Occipital lobe (tissue), 2 donors: ENCODE measurements around the gene GLRA3. TPM values are rescaled to one million over a fixed set of nuclear protein-coding genes. Genes with fewer than 3 reads are reported as not detected.
"Not testable (repeated sequence)": the region's sequence is repeated elsewhere in the genome, so short reads cannot be mapped to it uniquely, and the experiment has no call there.

ENCODE experiments used
- DNase-seq: peaks from one replicate; lab custom pipeline; 2025; lab: John Stamatoyannopoulos, UW
- total RNA-seq: library from RNA; depleted of rRNA; stranded (reverse); fragments of >200 nt; gene quantifications from one replicate; pipeline ENCODE4 v1.2.3, GENCODE V29; 2014

GLRA3 gene
- total RNA-seq, 1 donor from 2014 or later, result 5.0 TPM

DNA sequence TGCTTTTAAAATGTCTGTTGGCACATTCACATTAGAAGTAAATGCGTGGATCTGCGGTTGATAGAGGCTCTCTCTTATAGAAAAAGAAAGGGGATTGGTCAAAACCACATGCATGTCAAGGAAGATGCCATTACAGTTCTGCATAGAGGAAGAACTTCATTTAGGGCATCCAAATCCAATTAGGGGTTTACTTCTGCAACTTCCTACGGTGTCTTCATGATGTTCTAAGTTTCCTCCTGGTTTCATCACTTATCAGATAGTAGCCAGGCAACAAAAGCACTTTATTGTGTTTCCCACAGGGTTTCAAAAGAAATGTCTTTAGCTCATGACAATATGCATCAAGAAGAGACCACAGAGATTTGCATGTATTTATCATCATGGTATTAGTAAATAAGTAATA lies 170.8 kb downstream of the GLRA3 start:
- DNase-seq, result no peak

DNA sequence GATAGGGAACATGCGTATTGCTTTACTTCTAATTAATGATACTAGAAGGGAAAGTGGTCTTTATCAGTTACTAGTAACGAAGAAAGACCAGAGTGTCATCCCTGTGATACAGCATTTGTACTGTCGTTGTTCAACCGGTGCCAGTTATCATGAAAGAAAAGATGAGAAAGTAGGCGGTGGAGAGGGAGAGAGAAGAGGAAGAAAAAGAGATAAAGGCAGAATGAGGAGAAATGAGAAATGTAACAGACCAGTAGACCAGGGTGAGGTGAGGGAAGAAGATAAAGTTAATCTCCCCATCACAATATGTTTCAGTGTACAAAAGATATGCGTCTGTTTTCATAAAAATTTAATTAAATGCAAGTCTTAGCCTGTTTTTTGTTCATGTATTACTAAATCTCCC lies 171.6 kb downstream of the GLRA3 start:
- no peak for DNase-seq

- DNase-seq, result no peak
These were observed 174.4 kb downstream of the GLRA3 start for GRCh38 chr4:174654634-174655033.

GRCh38 chr4:174650711-174651355 lies 178.2 kb downstream of the GLRA3 start:
- no peak for DNase-seq

GRCh38 chr4:174648812-174649211 lies 180.2 kb downstream of the GLRA3 start:
- no peak for DNase-seq

GRCh38 chr4:174646326-174646725 lies 182.7 kb downstream of the GLRA3 start:
- DNase-seq, result no peak

GRCh38 chr4:174640146-174640545 lies 188.9 kb downstream of the GLRA3 start:
- DNase-seq, result no peak

DNA sequence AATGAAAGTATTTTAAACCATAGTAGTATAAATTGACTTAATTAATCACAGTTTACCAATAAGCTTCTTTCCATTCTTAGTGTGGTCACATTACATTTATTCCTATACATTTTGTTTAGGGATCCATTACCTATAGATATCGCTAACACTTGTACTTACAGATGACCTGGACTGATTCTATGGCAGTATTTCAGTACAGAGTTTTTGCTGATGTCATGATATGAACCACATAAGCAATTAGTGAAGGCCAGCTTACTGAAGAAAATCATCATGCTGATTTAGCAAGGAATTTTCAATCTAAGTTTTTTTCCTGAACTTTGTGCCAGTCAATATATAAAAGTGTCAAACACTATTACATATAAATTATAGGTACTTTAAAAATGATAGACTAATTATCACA lies 193.3 kb downstream of the GLRA3 start:
- DNase-seq, result no peak

GRCh38 chr4:174633399-174633798 lies 195.6 kb downstream of the GLRA3 start:
- no peak for DNase-seq

DNA sequence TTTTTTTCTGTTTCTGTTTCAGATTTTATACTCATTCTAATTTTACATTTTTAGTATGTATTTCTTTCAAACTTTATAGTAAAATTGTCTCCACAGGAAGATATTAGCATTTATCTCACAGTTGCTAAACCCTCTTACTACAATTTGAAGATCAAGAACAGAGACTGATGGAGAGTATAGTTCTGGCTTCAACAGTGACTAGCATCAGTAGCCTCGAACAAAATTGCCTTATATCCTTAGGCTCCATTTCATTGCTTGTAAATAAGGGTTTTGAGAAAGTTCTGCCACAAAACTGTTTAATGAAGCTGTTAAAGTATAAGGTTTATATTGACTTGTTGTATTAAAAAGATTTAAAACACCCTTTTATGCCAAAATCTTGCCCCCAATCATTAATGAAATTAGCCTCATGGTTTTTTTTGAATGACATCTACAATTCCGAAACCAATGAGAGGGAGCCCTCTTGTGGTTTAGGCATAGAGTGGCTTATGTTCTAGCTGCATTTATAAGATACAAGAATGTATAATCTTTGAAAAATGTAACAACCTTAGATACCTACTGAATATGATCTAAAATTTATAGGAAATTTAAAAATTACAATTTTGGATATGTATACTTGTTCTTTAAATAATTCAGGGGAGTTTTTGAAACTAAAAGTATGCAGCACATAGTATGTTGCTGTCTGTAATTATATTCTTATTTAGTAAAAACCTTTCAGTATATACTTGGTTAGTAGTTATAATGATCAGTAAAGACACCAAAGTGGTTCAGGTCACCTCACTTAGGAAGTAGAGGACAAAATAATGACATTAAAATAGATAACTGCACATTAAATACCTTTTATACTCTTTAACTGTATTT lies 196.9 kb downstream of the GLRA3 start:
- no peak for DNase-seq

DNA sequence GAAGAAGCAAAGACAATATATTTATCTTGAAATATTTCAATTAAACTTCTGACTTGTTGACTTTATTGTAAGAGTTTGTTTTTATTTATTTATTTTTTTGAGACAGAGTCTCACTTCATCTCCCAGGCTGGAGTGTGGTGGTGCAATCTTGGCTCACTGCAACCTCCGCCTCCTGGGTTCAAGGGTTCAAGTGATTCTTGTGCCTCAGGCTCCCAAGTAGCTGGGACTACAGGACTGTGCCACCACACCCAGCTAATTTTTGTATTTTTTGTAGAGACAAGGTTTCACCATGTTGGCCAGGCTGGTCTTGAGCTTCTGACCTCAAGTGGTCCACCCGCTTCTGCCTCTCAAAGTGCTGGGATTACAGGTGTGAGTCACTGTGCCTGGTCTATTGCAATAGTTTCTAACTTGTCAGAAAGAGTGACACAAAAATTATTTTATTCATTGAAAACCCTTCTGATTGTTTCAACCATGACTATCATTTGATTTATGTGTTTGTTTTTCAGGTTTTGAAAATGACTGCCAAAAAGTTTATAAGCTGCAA lies 199.1 kb downstream of the GLRA3 start:
- not testable (repeated sequence) for DNase-seq

DNA sequence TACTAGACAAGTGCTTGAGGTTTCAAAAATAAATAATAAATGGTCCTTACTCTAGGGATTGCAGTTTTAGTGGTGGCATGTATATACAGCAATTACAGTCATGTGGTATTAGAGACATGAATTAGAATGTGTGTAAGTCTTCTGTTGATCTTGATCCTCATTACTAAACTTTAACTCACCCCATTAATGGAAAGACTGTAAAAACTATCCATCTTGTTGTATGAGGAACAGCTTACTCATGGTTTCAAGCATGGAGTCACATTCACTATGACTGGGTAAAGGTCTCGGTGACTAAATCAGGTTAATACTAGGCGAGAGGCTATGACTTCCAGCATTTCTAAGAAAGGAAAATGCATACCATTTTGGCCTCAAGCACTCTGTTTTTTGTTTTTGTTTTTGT lies 199.8 kb downstream of the GLRA3 start:
- DNase-seq, result no peak

DNA sequence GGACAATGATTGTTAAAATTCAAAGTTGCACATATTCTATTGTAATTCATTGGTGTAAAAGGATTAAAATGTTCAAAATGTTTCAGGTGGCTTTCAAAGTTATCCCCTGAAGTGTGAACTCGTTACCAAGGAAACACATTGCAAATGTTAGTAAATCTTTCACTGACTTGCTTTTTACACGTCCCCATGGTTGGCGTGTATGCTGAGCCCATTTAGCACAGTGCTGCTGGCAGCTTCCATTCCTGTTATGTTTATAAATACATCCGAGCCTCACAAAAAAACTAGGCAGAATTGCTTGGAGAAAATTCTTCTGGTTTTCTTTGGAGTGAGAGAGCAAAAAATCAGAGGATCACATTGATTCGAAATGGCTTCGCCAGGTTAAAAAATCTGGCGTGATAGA lies 200.9 kb downstream of the GLRA3 start:
- DNase-seq, result peak; percentile 1

DNA sequence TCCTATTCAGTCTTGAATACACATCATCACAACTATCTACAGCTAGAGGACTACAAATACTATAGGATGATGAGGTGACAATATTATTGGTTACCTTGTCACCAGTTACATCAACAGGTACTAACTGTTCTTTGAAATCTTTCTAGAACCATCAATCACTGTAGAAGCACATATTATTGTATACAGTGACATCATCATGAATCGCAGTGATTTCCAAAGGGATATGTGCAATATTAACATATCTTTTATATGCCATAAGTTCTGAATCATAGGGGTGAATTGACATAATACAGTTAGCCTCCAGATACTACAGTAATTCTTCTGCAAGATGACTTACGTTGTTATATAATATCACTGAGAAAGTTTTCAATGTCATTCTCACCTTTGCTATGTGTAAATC lies 201.6 kb downstream of the GLRA3 start:
- DNase-seq, result no peak

DNA sequence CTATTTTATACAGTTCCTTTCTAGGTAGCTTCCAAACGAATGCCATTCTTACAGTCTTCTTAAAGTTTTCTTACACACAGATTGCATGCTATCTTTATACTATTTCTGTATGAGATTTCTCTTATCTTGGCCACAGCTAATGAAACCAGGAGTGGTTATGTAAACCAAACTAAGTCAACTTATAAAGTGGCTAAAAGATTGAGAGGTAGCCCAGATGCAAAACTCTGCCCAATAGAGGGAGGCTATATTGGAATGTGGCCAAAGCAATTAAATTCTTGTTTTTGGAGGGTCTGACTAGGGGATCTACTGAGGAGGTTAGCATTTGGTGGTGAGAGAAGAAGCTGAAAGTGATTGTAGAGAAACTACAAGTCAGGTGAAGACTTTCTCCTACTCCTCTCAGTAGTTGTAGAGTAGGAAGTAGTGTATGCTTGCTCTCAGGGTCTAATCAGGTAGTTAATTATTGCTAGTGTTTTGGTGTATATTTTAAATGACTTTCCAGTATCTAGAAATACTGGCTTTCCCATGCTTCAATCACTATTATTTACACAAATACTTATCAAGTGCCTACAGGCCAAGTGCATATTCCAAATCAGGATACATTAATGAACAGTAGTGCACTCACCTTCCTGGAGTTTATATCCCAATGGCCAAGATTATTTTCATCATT lies 202.6 kb downstream of the GLRA3 start:
- DNase-seq, result no peak

DNA sequence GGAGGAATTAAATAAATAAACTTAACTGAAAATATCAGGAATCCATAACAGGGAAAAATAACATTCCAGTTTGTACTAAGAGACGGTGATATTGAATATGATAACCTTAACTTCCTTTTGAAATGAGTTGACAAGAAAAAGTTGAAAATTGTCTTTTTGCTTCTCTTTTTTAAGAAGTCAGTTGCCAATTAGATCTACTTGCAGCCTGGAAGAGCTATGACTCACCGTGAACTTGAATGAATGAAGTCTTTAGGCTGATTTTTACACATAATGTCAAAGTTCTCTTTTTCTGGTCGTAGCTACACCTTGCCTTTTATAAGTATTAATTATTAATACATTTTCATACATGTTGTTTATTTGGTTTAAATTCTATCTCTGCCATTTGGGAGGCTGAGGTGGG lies 212.4 kb downstream of the GLRA3 start:
- no peak for DNase-seq

GRCh38 chr4:174613979-174614378 lies 215.1 kb downstream of the GLRA3 start:
- DNase-seq, result no peak

GRCh38 chr4:174611792-174612191 lies 217.3 kb downstream of the GLRA3 start:
- no peak for DNase-seq

DNA sequence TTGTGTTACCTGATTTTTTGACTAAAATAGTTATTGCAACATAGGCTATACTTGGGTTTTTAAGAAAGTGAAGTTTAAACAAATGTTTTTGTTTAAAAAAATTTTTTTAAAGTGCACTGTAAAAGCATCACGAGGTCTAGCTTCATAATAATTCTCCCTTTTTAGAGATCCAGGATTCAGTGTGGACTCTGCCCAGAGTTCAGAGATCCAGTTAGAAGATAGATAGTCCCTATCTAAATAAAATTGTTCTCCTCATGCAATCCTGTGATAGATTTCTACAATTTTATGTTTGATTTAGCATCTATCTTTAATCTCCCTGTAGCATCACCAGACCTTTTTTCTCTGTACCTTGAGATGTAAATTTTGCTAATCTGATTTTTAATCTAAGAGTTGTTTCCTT lies 221.3 kb downstream of the GLRA3 start:
- DNase-seq, result no peak

DNA sequence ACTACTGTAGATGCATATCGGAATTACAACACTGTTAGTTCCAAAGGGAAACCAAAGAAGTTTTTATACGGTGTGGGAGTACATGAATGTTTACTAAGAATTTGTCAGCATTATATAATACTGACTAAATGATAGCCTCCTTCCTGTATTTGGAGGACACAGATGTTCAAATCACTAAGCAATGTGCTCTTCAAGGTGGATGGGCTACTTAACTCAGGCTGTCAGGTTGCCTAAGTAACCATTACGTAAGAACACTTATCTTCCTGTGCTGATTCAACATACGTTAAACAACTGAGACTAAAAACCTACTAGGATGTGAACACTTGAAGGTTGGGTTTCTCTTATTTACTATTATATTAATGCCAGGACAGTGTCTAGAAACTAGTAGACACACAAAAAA lies 224.8 kb downstream of the GLRA3 start:
- no peak for DNase-seq

DNA sequence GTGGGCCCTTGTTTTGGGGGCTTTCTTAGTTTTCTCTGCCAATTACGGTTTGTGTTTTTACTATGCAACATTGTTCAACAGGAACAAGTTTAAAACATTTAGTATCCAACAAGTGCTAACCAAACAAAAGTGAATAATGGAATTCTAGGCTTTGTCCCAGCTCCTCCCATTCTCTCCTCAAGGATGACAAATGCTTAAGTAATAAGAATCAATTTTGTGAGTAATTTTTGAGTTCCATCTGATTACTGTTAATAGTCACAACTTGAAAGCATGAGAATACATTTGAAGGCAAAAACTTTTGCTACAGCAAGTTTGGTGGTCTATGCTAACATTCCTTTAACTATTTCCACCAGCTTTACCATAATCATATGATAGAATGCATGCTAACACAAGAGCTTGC lies 228.7 kb downstream of the GLRA3 start:
- DNase-seq, result no peak

DNA sequence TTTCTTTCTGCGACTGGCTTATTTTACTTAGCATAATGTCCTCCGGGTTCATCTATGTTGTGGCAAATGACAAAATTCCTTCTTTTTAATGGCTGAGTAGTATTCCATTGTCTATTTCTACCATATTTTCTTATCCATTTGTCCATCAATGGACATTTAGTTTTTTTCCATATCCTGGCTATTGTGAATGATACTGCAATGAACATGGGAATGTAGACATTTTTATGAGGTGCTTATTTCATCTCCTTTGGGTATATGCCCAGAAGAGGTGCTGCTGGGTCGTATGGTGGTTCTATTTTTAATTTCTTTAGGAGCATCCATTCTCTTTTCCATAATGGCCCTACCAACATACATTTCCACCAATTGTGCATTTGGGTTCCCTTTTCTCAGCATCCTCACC lies 230.2 kb downstream of the GLRA3 start:
- no peak for DNase-seq
